ENCODE measurements around the gene LDB3. TPM values are rescaled to one million over a fixed set of nuclear protein-coding genes. Genes with fewer than 3 reads are reported as not detected.

The LDB3 gene
- total RNA-seq, 1 donor from 2014 or later, result 92.0 TPM

- Mint-ChIP-seq H3K9me3 (ENCODE audit: unreplicated experiment) (peaks cover 9% of the 10 kb centered on the region), H3K27me3 (ENCODE audit: unreplicated experiment) (peaks cover 5% of the 10 kb centered on the region), H3K27ac (ENCODE audit: unreplicated experiment) (peak overlapping the region; percentile 88), H3K36me3 (ENCODE audit: unreplicated experiment) (no peaks in the 10 kb centered on the region), H3K4me3 (ENCODE audit: unreplicated experiment) (peak overlapping the region; percentile 90), H3K4me1 (ENCODE audit: low read depth, unreplicated experiment) (peaks cover 23% of the 10 kb centered on the region)
- DNase-seq, result peak; percentile 44
- peak; percentile 30 for TF ChIP-seq CTCF (IDR thresholded peaks at IDR 0.05; ENCODE audit: partially characterized antibody, unreplicated experiment)
Observed at GRCh38 chr10:86757113-86757972, 89.0 kb downstream of the LDB3 start.

GRCh38 chr10:86758189-86759072 is 90.1 kb downstream of the LDB3 start:
- peaks cover 9% of the 10 kb centered on the region for H3K9me3 Mint-ChIP-seq (ENCODE audit: unreplicated experiment)
- H3K4me3 Mint-ChIP-seq (ENCODE audit: unreplicated experiment), result peak overlapping the region; percentile 90
- H3K36me3 Mint-ChIP-seq (ENCODE audit: unreplicated experiment), result no peaks in the 10 kb centered on the region
- TF ChIP-seq CTCF (IDR thresholded peaks at IDR 0.05; ENCODE audit: partially characterized antibody, unreplicated experiment), result no peak
- peak overlapping the region; percentile 52 for H3K27ac Mint-ChIP-seq (ENCODE audit: unreplicated experiment)
- peaks cover 6% of the 10 kb centered on the region for H3K27me3 Mint-ChIP-seq (ENCODE audit: unreplicated experiment)
- no peak for DNase-seq
- peaks cover 23% of the 10 kb centered on the region for H3K4me1 Mint-ChIP-seq (ENCODE audit: low read depth, unreplicated experiment)

GRCh38 chr10:86759073-86759672 is 90.9 kb downstream of the LDB3 start:
- H3K9me3 Mint-ChIP-seq (ENCODE audit: unreplicated experiment), result peaks cover 9% of the 10 kb centered on the region
- TF ChIP-seq CTCF (IDR thresholded peaks at IDR 0.05; ENCODE audit: partially characterized antibody, unreplicated experiment), result no peak
- H3K27ac Mint-ChIP-seq (ENCODE audit: unreplicated experiment), result peak overlapping the region; percentile 52
- no peaks in the 10 kb centered on the region for H3K36me3 Mint-ChIP-seq (ENCODE audit: unreplicated experiment)
- peak overlapping the region; percentile 90 for H3K4me3 Mint-ChIP-seq (ENCODE audit: unreplicated experiment)
- no peak for DNase-seq
- H3K27me3 Mint-ChIP-seq (ENCODE audit: unreplicated experiment), result peaks cover 6% of the 10 kb centered on the region
- H3K4me1 Mint-ChIP-seq (ENCODE audit: low read depth, unreplicated experiment), result peaks cover 20% of the 10 kb centered on the region

- H3K9me3 Mint-ChIP-seq (ENCODE audit: unreplicated experiment), result no peaks in the 10 kb centered on the region
- H3K27ac Mint-ChIP-seq (ENCODE audit: unreplicated experiment), result no peak overlapping the region
- no peak for TF ChIP-seq CTCF (IDR thresholded peaks at IDR 0.05; ENCODE audit: partially characterized antibody, unreplicated experiment)
- H3K4me3 Mint-ChIP-seq (ENCODE audit: unreplicated experiment), result no peak overlapping the region
- DNase-seq, result no peak
- H3K36me3 Mint-ChIP-seq (ENCODE audit: unreplicated experiment), result no peaks in the 10 kb centered on the region
- H3K4me1 Mint-ChIP-seq (ENCODE audit: low read depth, unreplicated experiment), result peaks cover 16% of the 10 kb centered on the region
- H3K27me3 Mint-ChIP-seq (ENCODE audit: unreplicated experiment), result peaks cover 1% of the 10 kb centered on the region
Observed at GRCh38 chr10:86763404-86763803, 95.1 kb downstream of the LDB3 start.

All from glutamatergic neuron (in vitro differentiated cells).